ENCODE data around the gene MASP1. TPM values are rescaled to one million over a fixed set of nuclear protein-coding genes. Genes with fewer than 3 reads are reported as not detected.

Gene MASP1
- total RNA-seq, 1 experiment from 2014 or later, result 1.0 TPM

- Histone ChIP-seq H2AFZ (ENCODE audit: low read length) (no peak overlapping the region), H3K79me2 (ENCODE audit: insufficient read depth, low read length) (no peaks in the 10 kb centered on the region), H2BK15ac (ENCODE audit: low read depth, low read length) (no peak overlapping the region), H2BK20ac (ENCODE audit: low read depth, low read length, poor library complexity, severe bottlenecking) (no peak overlapping the region), H3K9ac (ENCODE audit: extremely low read depth, insufficient read length, low read length) (no peak overlapping the region), H3K14ac (ENCODE audit: insufficient read depth, low read length) (no peak overlapping the region), H4K5ac (ENCODE audit: insufficient read length, low read depth, low read length) (no peak overlapping the region), H4K91ac (ENCODE audit: insufficient read length, low read depth, low read length) (no peak overlapping the region), H4K8ac (replicated peaks; ENCODE audit: insufficient read length, low read depth, low read length) (no peak overlapping the region), H3K4me2 (ENCODE audit: insufficient read depth, insufficient read length, low read length) (no peak overlapping the region), H3K4me1 (ENCODE audit: insufficient read depth, low read length) (peaks cover 8% of the 10 kb centered on the region; the same call in 1 of the 2 replicates), H3K23ac (ENCODE audit: insufficient read length, low read depth, low read length) (no peak overlapping the region), H3K18ac (ENCODE audit: insufficient read length, low read depth, low read length) (no peak overlapping the region), H3T11ph (ENCODE audit: low read length) (no peak overlapping the region), H2AK5ac (ENCODE audit: insufficient read length, low read length) (no peak overlapping the region), H3K56ac (ENCODE audit: insufficient read length, low read depth, low read length) (no peak overlapping the region), H2BK120ac (ENCODE audit: low read depth, low read length, poor library complexity, severe bottlenecking) (no peak overlapping the region), H3K27ac (ENCODE audit: insufficient read length, low read depth, low read length) (no peak overlapping the region), H3K4ac (ENCODE audit: low read depth, low read length) (no peak overlapping the region), H2BK12ac (ENCODE audit: insufficient read length, low read depth, low read length) (no peak overlapping the region), H3K9me3 (ENCODE audit: control insufficient read depth, low read depth, low read length) (peaks cover 16% of the 10 kb centered on the region), H3K27me3 (ENCODE audit: insufficient read depth, low read length) (no peaks in the 10 kb centered on the region), H3K23me2 (ENCODE audit: insufficient read length, low read depth, low read length, poor library complexity, severe bottlenecking) (no peaks in the 10 kb centered on the region), H3K79me1 (ENCODE audit: insufficient read depth, low read depth, low read length, poor library complexity, severe bottlenecking) (no peaks in the 10 kb centered on the region), H2BK5ac (ENCODE audit: insufficient read length, low read length) (no peak overlapping the region), H4K20me1 (ENCODE audit: control insufficient read depth, insufficient read depth, insufficient read length) (no peaks in the 10 kb centered on the region)
- peaks cover 9 to 20% (median 18%) of the 10 kb centered on the region in 3 experiments for H3K36me3 Mint-ChIP-seq (ENCODE audit: insufficient read depth in 1 of 3, low read depth in 3 of 3)
- H3K4me1 Mint-ChIP-seq, result peaks cover 16 to 27% of the 10 kb centered on the region in 2 experiments
- no peak overlapping the region; a peak in 1 of 5 replicates for H3K4me3 Mint-ChIP-seq
- H3K27me3 Mint-ChIP-seq (ENCODE audit: low read depth), result peaks cover 4% of the 10 kb centered on the region; the same call in 1 of the 2 replicates
- no CpG with 5 or more reads among the region's 3 CpGs for WGBS (ENCODE audit: extremely low coverage, insufficient read length, low lambda C conversion rate)
- TF ChIP-seq, protein P1, sequence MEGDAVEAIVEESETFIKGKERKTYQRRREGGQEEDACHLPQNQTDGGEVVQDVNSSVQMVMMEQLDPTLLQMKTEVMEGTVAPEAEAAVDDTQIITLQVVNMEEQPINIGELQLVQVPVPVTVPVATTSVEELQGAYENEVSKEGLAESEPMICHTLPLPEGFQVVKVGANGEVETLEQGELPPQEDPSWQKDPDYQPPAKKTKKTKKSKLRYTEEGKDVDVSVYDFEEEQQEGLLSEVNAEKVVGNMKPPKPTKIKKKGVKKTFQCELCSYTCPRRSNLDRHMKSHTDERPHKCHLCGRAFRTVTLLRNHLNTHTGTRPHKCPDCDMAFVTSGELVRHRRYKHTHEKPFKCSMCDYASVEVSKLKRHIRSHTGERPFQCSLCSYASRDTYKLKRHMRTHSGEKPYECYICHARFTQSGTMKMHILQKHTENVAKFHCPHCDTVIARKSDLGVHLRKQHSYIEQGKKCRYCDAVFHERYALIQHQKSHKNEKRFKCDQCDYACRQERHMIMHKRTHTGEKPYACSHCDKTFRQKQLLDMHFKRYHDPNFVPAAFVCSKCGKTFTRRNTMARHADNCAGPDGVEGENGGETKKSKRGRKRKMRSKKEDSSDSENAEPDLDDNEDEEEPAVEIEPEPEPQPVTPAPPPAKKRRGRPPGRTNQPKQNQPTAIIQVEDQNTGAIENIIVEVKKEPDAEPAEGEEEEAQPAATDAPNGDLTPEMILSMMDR (conservative IDR thresholded peaks at IDR 0.05), result no peak
- no peak for DNase-seq
- H3K27ac Mint-ChIP-seq, result no peak overlapping the region
- peaks cover 14 to 19% of the 10 kb centered on the region in 2 experiments for H3K9me3 Mint-ChIP-seq
These were observed 79.9 kb downstream of the MASP1 start for GRCh38 chr3:187211532-187212195.

All from H9 (cell line).